K562 (cell line): ENCODE measurements around the gene SQOR. TPM values are rescaled to one million over a fixed set of nuclear protein-coding genes. Genes with fewer than 3 reads are reported as not detected.

Experiments used
- CBX5 ChIP-seq: IDR thresholded peaks from 2 replicates; pipeline ENCODE4 v1.6.1; 2014; ENCODE audit warnings: low read depth, borderline replicate concordance
- EP400 ChIP-seq: fragments of 450-650 bp; IDR thresholded peaks from 2 replicates; pipeline ENCODE4 v1.6.1; 2017; ENCODE audit warnings: antibody characterized with exemption, mild to moderate bottlenecking, moderate library complexity
- ERF ChIP-seq: fragments of 450-650 bp; formaldehyde crosslinking; IDR thresholded peaks from 2 replicates; pipeline ENCODE4 v1.4.0; 2020; ENCODE audit warnings: mild to moderate bottlenecking, mixed read lengths
- GTF2F1 ChIP-seq: IDR thresholded peaks from 2 replicates; pipeline ENCODE4 v1.6.1; 2011; ENCODE audit warnings: low read depth, low read length, improper control_type of control experiment
- KDM5B ChIP-seq: fragments of 200-600 bp; sonication (generic); IDR thresholded peaks from 2 replicates; pipeline ENCODE4 v1.6.1; 2012; ENCODE audit warnings: low read depth, mild to moderate bottlenecking, moderate library complexity, low read length, control low read depth, inconsistent platforms; ENCODE audit not compliant: insufficient replicate concordance
- KLF6 ChIP-seq: fragments of 250-450 bp; sonication (Bioruptor Pico); IDR thresholded peaks from 2 replicates; pipeline ENCODE4 v1.4.0; 2020; ENCODE audit warnings: mild to moderate bottlenecking, moderate library complexity, borderline replicate concordance
- MAFK ChIP-seq: IDR thresholded peaks from 2 replicates; pipeline ENCODE4 v1.6.1; 2011; ENCODE audit warnings: low read length, improper control_type of control experiment
- MCM5 ChIP-seq: fragments of 450-650 bp; IDR thresholded peaks from 2 replicates; pipeline ENCODE4 v1.6.1; 2016; ENCODE audit warnings: low read depth
- MYBL2 ChIP-seq, 2 experiments: fragments of 450-650 bp in 1 of 2; sonication (generic) in 1 of 2; formaldehyde crosslinking in 1 of 2; IDR thresholded peaks; 2 replicates each; pipeline versions ENCODE4 v1.6.1 to v1.8.1; 2017 to 2022; ENCODE audit warnings: borderline replicate concordance in 1 of 2, inconsistent platforms in 1 of 2, low read depth in 1 of 2, mild to moderate bottlenecking in 1 of 2, missing genetic modification reagents in 1 of 2, moderate library complexity in 1 of 2
- NCOA1 ChIP-seq: fragments of 450-650 bp; IDR thresholded peaks from 2 replicates; pipeline ENCODE4 v1.6.1; 2016; ENCODE audit warnings: low read depth
- PTBP1 ChIP-seq: fragments of 200-400 bp; formaldehyde crosslinking; IDR thresholded peaks from 2 replicates; pipeline ENCODE4 v1.6.1; 2017; ENCODE audit warnings: low read depth, low read length
- RNF2 ChIP-seq: sonication (generic); IDR thresholded peaks from 2 replicates; pipeline ENCODE4 v1.6.1; 2016
- SRSF1 ChIP-seq: fragments of 200-400 bp; formaldehyde crosslinking; IDR thresholded peaks from 2 replicates; pipeline ENCODE4 v1.6.1; 2017; ENCODE audit warnings: mild to moderate bottlenecking, low read depth, low read length, moderate library complexity
- TARDBP ChIP-seq: fragments of 450-650 bp; IDR thresholded peaks from 2 replicates; pipeline ENCODE4 v1.6.1; 2016
- TCF3 ChIP-seq: sonication (generic); formaldehyde crosslinking; IDR thresholded peaks from 2 replicates; pipeline ENCODE4 v1.4.0; 2020; ENCODE audit warnings: mild to moderate bottlenecking, missing genetic modification reagents
- ZNF699 ChIP-seq: fragments of 250-450 bp; sonication (Bioruptor Pico); IDR thresholded peaks from 2 replicates; pipeline ENCODE4 v1.8.0; 2021; ENCODE audit warnings: mild to moderate bottlenecking, moderate library complexity; ENCODE audit not compliant: insufficient replicate concordance
- ZSCAN29 ChIP-seq: fragments of 450-650 bp; IDR thresholded peaks from 2 replicates; pipeline ENCODE4 v1.6.1; 2017
- polyA plus RNA-seq, 8 experiments: library from polyadenylated mRNA; depleted of rRNA in 4 of 8; stranded (reverse) in 5 of 8; unstranded in 3 of 8; fragments of >200 nt; fragmentation: Nextera tagmentation in 2 of 8; fragmentation: Illumina TruSeq in 1 of 8; extraction: Ambion mirVana in 2 of 8; extraction: Trizol in 1 of 8; gene quantifications; 2 replicates each; pipeline versions ENCODE4 v1.2.1 to v1.2.3, GENCODE V29; 2011 to 2014; ENCODE audit warnings: inconsistent platforms in 1 of 8, missing spikeins in 1 of 8
- total RNA-seq, 7 experiments: library from RNA; depleted of rRNA in 6 of 7; stranded (reverse); fragments of >200 nt in 6 of 7; fragmentation: Illumina TruSeq in 2 of 7; extraction: Trizol in 2 of 7; gene quantifications; 2 replicates each; pipeline versions ENCODE4 v1.2.1 to v1.2.3, GENCODE V29; 2011 to 2021; ENCODE audit warnings: low replicate concordance in 1 of 7
- TF ChIP-seq, protein P1 (sequence below): fragments of 250-450 bp; sonication (Bioruptor Pico); IDR thresholded peaks from 2 replicates; pipeline ENCODE4 v1.5.0; 2021
- TF ChIP-seq, protein P2 (sequence below): IDR thresholded peaks from 2 replicates; pipeline ENCODE4 v1.6.1; 2011; ENCODE audit not compliant: insufficient read length; ENCODE audit errors: extremely low read depth
- TF ChIP-seq, protein P3 (sequence below): fragments of 250-450 bp; sonication (Bioruptor Pico); IDR thresholded peaks from 2 replicates; pipeline ENCODE4 v1.4.0; 2020; ENCODE audit warnings: mild to moderate bottlenecking, moderate library complexity
- TF ChIP-seq, protein P4 (sequence below): fragments of 450-650 bp; IDR thresholded peaks from 2 replicates; pipeline ENCODE4 v1.6.1; 2016; ENCODE audit warnings: low read depth, mild to moderate bottlenecking, moderate library complexity
- TF ChIP-seq, protein P5 (sequence below), 2 experiments: IDR thresholded peaks in 1 of 2; conservative IDR thresholded peaks in 1 of 2; 2 replicates each; pipeline ENCODE4 v1.6.1; 2016; ENCODE audit warnings: low read depth in 2 of 2, mild to moderate bottlenecking in 1 of 2, missing compliant biosample characterization in 1 of 2, missing genetic modification characterization in 1 of 2, moderate library complexity in 1 of 2

The SQOR gene
- total and polyA plus RNA-seq, 9 of the 15 experiments (the other 6 are each of a cell fraction or from before 2014, with no cell fraction given) = 0.32 to 1.6 (median 1.1) TPM

DNA sequence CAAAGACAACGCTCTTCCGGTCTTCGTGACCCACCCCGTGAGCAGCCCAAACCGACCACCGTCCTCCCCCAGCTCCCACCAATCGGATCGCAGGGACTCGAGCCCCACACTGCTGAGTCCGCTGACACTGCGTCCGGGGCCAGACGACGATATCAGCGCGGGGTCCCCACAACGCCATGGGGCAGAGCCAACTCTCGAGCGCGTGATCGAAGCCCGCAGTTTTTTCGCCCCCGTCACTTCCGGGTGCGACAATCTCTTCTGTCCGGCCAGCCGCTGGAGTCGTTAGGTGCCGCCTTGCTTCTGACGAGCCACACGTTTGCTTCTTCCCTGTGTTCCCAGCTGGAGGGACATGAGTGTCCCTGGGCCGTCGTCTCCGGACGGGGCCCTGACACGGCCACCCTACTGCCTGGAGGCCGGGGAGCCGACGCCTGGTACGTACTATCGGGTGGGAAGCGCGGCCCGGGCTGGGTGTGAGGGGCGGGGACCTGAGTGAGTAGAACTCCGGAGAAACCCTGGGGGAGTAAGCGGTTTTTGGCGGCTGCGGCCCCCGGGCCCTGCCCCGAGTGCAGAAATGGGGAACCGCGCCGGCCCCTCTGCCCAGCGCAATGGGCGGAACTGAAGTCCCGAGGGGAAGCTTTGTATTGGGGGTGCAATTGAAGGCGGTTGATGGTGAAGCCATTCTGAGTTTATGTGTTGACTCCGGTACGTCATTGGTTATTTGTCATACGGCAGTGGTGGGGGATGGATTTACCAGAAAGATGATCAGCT lies 47.5 kb upstream of the SQOR start, which contains the start of gene BLOC1S6 (continued):
- TF ChIP-seq ZSCAN29 (peak; percentile 62; the same call in 1 of the 2 replicates), PTBP1 (0 out of 2 replicates have a peak, but pooled peaks have one; percentile 22), MAFK (peak; percentile 36; the same call in 1 of the 2 replicates), SRSF1 (no peak), GTF2F1 (peak; percentile 52; the same call in 1 of the 2 replicates), TCF3 (CRISPR knock-in tag) (no peak), NCOA1 (peak; percentile 97), CBX5 (no peak), MCM5 (no peak), KLF6 (CRISPR knock-in tag) (no peak), KDM5B (peak; percentile 83), ERF (no peak), RNF2 (peak; percentile 65; the same call in 1 of the 2 replicates), TARDBP (0 out of 2 replicates have a peak, but pooled peaks have one; percentile 25), MYBL2 (IDR thresholded peaks at IDR 0.05; ENCODE audit: low read depth) (no peak; the same call in 1 of the 2 replicates), MYBL2 (CRISPR knock-in tag; IDR thresholded peaks at IDR 0.05; ENCODE audit: borderline replicate concordance) (no peak), ZNF699 (CRISPR knock-in tag) (no peak), EP400 (peak; percentile 99)
- TF ChIP-seq, protein P1, sequence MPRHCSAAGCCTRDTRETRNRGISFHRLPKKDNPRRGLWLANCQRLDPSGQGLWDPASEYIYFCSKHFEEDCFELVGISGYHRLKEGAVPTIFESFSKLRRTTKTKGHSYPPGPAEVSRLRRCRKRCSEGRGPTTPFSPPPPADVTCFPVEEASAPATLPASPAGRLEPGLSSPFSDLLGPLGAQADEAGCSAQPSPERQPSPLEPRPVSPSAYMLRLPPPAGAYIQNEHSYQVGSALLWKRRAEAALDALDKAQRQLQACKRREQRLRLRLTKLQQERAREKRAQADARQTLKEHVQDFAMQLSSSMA (CRISPR knock-in tag) = no peak
- TF ChIP-seq, protein P2, sequence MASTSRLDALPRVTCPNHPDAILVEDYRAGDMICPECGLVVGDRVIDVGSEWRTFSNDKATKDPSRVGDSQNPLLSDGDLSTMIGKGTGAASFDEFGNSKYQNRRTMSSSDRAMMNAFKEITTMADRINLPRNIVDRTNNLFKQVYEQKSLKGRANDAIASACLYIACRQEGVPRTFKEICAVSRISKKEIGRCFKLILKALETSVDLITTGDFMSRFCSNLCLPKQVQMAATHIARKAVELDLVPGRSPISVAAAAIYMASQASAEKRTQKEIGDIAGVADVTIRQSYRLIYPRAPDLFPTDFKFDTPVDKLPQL = peak; percentile 50
- TF ChIP-seq, protein P3, sequence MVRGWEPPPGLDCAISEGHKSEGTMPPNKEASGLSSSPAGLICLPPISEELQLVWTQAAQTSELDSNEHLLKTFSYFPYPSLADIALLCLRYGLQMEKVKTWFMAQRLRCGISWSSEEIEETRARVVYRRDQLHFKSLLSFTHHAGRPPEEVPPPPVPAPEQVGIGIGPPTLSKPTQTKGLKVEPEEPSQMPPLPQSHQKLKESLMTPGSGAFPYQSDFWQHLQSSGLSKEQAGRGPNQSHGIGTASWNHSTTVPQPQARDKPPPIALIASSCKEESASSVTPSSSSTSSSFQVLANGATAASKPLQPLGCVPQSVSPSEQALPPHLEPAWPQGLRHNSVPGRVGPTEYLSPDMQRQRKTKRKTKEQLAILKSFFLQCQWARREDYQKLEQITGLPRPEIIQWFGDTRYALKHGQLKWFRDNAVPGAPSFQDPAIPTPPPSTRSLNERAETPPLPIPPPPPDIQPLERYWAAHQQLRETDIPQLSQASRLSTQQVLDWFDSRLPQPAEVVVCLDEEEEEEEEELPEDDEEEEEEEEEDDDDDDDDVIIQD (CRISPR knock-in tag) = no peak
- TF ChIP-seq, protein P4, sequence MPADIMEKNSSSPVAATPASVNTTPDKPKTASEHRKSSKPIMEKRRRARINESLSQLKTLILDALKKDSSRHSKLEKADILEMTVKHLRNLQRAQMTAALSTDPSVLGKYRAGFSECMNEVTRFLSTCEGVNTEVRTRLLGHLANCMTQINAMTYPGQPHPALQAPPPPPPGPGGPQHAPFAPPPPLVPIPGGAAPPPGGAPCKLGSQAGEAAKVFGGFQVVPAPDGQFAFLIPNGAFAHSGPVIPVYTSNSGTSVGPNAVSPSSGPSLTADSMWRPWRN = no peak
- TF ChIP-seq, protein P5, sequence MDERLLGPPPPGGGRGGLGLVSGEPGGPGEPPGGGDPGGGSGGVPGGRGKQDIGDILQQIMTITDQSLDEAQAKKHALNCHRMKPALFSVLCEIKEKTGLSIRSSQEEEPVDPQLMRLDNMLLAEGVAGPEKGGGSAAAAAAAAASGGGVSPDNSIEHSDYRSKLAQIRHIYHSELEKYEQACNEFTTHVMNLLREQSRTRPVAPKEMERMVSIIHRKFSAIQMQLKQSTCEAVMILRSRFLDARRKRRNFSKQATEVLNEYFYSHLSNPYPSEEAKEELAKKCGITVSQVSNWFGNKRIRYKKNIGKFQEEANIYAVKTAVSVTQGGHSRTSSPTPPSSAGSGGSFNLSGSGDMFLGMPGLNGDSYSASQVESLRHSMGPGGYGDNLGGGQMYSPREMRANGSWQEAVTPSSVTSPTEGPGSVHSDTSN (CRISPR knock-in tag; IDR thresholded peaks at IDR 0.05; ENCODE audit: low read depth) = no peak
- TF ChIP-seq, protein P5 (tag; conservative IDR thresholded peaks at IDR 0.05; ENCODE audit: low read depth) = 0 out of 2 replicates have a peak, but pooled peaks have one; percentile 10
